ENCODE measurements around the gene PRKG2.

DNA sequence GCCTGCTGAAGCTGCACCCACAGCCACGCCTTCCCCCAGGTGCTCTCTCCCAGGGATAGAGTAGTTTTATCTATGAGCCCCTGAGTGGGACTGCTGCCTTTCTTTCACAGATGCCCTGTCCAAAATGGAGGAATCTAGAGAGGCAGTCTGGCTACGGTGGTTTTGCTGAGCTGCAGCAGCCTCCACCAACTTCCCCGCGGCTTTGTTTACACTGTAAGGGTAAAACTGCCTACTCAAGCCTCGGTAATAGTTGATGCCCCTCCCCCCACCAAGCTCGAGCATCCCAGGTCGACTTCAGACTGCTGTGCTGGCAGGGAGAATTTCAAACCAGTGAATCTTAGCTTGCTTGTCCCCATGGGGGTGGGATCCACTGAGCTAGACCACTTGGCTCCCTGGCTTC is 84.5 kb downstream of the PRKG2 start:
- TF ChIP-seq BRCA1 (IDR thresholded peaks at IDR 0.05; ENCODE audit: low read depth, low read length) (no peak), SP1 (IDR thresholded peaks at IDR 0.05; ENCODE audit: low read depth, low read length) (no peak), YY1 (IDR thresholded peaks at IDR 0.05; ENCODE audit: low read depth, low read length) (no peak), FOXK2 (IDR thresholded peaks at IDR 0.05) (no peak)
